Breast epithelium (tissue), 4 donors: ENCODE results near the gene KIF1A. TPM values are rescaled to one million over a fixed set of nuclear protein-coding genes. Genes with fewer than 3 reads are reported as not detected.

Experiments
- DNase-seq, 2 donors: peaks; one replicate each; pipeline ENCODE4 v3.0.0-alpha.2; 2019; ENCODE audit warnings: low spot score in 2 of 2
- H3K27ac ChIP-seq, 2 donors: fragments of 200-600 bp; sonication (generic) in 1 of 2; one replicate each; pipeline ENCODE4 v1.5.1; 2016 to 2019; ENCODE audit warnings: mild to moderate bottlenecking in 1 of 2
- H3K27me3 ChIP-seq, 2 donors: fragments of 200-600 bp; sonication (generic) in 1 of 2; one replicate each; pipeline versions ENCODE4 v1.5.1 to v1.6.0; 2017 to 2019; ENCODE audit warnings: control low read depth in 1 of 2, mild to moderate bottlenecking in 1 of 2
- H3K36me3 ChIP-seq: fragments of 200-600 bp; one replicate; pipeline ENCODE4 v1.5.1; 2019
- H3K4me1 ChIP-seq, 2 donors: fragments of 200-600 bp; sonication (generic); one replicate each; pipeline ENCODE4 v1.5.1; 2016 to 2019; ENCODE audit warnings: control low read depth in 1 of 2
- H3K4me3 ChIP-seq, 3 donors: fragments of 200-600 bp; sonication (generic); 1 replicate in 2 of 3; 2 replicates in 1 of 3; pipeline ENCODE4 v1.5.1; 2016 to 2019; ENCODE audit warnings: mild to moderate bottlenecking in 3 of 3, moderate library complexity in 2 of 3
- H3K9me3 ChIP-seq, 2 donors: fragments of 200-600 bp; sonication (generic) in 1 of 2; one replicate each; pipeline ENCODE4 v1.5.1; 2016 to 2019; ENCODE audit warnings: control low read depth in 1 of 2
- POLR2A ChIP-seq: fragments of 450-650 bp; IDR thresholded peaks from one replicate; pipeline ENCODE4 v1.6.1; 2016; ENCODE audit warnings: antibody characterized with exemption, mild to moderate bottlenecking, moderate library complexity
- POLR2AphosphoS5 ChIP-seq, 3 donors: sonication (generic); formaldehyde crosslinking; IDR thresholded peaks; one replicate each; pipeline ENCODE4 v1.6.1; 2017; ENCODE audit warnings: antibody characterized with exemption in 3 of 3
- intact Hi-C: fragments of 100-400 bp; cut with DNase I; formaldehyde crosslinking; loops from one replicate; pipeline ENCODE4 v1.15.1; 2023; ENCODE audit warnings: low total_unique reads
- total RNA-seq, 3 donors: library from RNA; depleted of rRNA; stranded (reverse); fragments of >200 nt; gene quantifications; one replicate each; pipeline ENCODE4 v1.1.0, GENCODE V29; 2016
- TF ChIP-seq, protein P1 (sequence below), 3 donors: fragments of 450-650 bp; IDR thresholded peaks; one replicate each; pipeline ENCODE4 v1.5.1; 2016 to 2017; ENCODE audit warnings: antibody characterized with exemption in 3 of 3, mild to moderate bottlenecking in 3 of 3, moderate library complexity in 3 of 3

Gene KIF1A
- total RNA-seq, 3 donors from 2014 or later = under 0.01 to 0.29 TPM; not detected in 1

DNA sequence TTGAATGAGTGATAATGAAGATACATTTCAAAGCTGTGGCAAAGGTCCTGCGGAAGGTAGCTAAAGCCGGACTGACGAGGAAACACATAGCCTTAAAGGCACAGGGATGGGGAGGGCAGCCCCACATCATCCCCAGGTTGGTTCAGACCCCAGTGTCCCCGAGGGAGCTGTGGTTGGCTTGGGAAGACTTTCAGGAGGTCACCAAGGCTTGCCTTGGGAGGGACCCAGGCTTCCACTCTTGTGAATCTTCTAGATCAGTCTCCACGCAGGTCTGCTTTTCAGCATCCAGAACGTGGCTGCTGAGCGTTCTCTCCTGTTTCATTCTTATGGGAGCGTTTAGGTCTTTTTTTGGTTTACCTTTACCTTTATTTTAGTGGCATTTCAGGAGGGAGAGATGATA, 16.8 kb downstream of the KIF1A start:
- H3K27me3 ChIP-seq = peaks cover 0 to 13% of the 10 kb centered on the region in 2 donors
- H3K4me3 ChIP-seq = no peak overlapping the region
- DNase-seq = no peak
- H3K4me1 ChIP-seq = no peaks in the 10 kb centered on the region
- H3K36me3 ChIP-seq = no peaks in the 10 kb centered on the region
- intact Hi-C loops = no loop called here
- peaks cover 0 to 7% of the 10 kb centered on the region in 2 donors for H3K9me3 ChIP-seq
- H3K27ac ChIP-seq = no peak overlapping the region
- TF ChIP-seq, protein P1, sequence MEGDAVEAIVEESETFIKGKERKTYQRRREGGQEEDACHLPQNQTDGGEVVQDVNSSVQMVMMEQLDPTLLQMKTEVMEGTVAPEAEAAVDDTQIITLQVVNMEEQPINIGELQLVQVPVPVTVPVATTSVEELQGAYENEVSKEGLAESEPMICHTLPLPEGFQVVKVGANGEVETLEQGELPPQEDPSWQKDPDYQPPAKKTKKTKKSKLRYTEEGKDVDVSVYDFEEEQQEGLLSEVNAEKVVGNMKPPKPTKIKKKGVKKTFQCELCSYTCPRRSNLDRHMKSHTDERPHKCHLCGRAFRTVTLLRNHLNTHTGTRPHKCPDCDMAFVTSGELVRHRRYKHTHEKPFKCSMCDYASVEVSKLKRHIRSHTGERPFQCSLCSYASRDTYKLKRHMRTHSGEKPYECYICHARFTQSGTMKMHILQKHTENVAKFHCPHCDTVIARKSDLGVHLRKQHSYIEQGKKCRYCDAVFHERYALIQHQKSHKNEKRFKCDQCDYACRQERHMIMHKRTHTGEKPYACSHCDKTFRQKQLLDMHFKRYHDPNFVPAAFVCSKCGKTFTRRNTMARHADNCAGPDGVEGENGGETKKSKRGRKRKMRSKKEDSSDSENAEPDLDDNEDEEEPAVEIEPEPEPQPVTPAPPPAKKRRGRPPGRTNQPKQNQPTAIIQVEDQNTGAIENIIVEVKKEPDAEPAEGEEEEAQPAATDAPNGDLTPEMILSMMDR (IDR thresholded peaks at IDR 0.05) = no peak
- TF ChIP-seq POLR2AphosphoS5 (IDR thresholded peaks at IDR 0.05) = no peak
- no peak for TF ChIP-seq POLR2A

DNA sequence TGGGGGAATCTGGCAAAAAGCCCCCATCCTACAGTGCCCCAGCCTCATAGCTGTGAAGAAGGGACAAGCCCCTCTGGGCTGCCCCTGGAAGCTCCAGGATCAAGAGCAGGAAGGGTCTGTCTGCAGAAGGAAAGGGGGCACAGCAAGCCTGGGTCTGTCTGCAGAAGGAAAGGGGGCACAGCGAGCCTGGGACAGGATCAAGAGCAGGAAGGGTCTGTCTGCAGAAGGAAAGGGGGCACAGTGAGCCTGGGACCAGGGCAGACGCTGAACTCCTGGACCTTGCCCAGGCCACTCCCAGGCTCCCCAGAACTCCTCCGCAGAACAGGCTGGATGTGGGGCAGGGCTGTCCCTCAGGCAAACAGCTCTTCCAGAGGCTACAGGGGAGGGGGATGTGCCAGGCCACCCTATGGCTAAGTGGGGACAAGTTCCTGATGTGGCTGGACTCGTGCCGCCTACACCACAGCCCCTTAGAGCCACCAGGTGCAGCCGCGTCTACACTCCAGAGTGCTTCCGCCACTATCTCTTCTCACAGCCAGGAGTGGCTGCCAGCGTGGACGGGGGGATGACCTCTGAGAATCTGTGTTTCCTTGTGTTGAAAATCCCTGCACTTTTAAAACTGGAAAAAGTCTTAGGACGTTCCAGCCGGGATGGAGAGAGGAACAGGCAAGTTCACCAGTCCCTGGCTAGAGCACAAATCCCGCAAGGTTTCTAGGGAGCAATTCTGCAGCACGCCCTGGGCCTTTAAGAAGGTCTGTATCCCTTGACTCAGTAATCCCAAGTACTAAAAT, 20.8 kb downstream of the KIF1A start:
- peak in 1 of 2 donors; percentile 30 for DNase-seq
- H3K4me3 ChIP-seq = no peak overlapping the region
- no peaks in the 10 kb centered on the region for H3K9me3 ChIP-seq
- TF ChIP-seq POLR2A (no peak), POLR2AphosphoS5 (IDR thresholded peaks at IDR 0.05) (no peak)
- TF ChIP-seq, protein P1 (IDR thresholded peaks at IDR 0.05) = no peak
- no peak overlapping the region for H3K27ac ChIP-seq
- H3K4me1 ChIP-seq = no peaks in the 10 kb centered on the region
- intact Hi-C loops = no loop called here
- peaks cover 0 to 33% of the 10 kb centered on the region in 2 donors for H3K27me3 ChIP-seq
- H3K36me3 ChIP-seq = no peaks in the 10 kb centered on the region

DNA sequence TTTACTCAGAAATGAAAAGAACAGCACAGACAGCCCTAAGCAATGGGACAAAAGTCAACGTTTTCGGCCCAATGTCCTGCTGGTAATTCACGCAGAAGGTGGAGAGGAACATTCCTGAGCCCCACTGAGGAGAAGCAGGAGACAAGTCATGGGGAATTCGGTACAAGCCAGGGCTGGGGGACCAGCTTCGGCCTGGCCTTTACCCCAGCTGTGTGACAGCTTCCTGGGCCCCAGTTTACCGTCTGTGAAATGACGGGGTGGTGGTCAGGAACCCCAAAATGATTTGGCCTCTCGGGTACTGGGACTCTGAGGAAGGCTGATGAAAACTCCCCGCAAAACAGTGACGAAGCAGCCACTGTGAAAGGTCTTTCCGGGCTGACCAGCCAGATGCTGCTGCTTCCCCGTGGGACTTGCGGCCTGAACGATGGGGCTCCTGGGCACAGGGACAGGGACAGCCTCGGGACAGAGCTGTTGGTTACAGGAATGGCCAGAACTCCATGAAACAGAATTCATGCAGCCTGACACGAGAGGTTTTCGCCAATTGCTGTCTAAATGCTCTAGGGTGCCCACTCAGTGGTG, 21.6 kb downstream of the KIF1A start:
- intact Hi-C loops = no loop called here
- Histone ChIP-seq H3K27me3 (peaks cover 0 to 33% of the 10 kb centered on the region in 2 donors), H3K9me3 (no peaks in the 10 kb centered on the region), H3K4me3 (no peak overlapping the region), H3K4me1 (no peaks in the 10 kb centered on the region), H3K36me3 (no peaks in the 10 kb centered on the region), H3K27ac (no peak overlapping the region)
- TF ChIP-seq POLR2A (no peak), POLR2AphosphoS5 (IDR thresholded peaks at IDR 0.05) (no peak)
- TF ChIP-seq, protein P1 (IDR thresholded peaks at IDR 0.05) = no peak
- DNase-seq = peak in 1 of 2 donors; percentile 24

DNA sequence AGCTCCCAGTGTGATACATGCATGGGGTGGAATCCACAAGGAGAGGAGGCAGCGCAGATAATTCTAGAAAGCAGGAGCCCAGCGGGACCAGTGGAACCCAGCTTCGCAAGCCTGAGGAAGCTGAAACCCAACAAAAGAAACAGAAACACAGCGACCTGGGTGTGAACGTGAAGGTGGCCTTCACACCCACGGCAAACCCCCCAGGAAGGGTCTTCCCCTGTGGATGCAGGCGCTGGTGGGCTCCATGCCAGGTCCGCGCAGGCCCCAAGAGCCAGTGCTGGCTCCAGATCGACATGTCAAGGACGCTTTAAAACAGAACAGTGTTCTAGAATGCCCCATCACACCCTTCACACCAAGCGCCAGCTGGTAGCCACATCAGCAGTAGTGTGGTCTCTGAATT, 22.1 kb downstream of the KIF1A start:
- peaks cover 0 to 33% of the 10 kb centered on the region in 2 donors for H3K27me3 ChIP-seq
- H3K9me3 ChIP-seq = no peaks in the 10 kb centered on the region
- intact Hi-C loops = no loop called here
- TF ChIP-seq POLR2AphosphoS5 (IDR thresholded peaks at IDR 0.05) (no peak), POLR2A (no peak)
- TF ChIP-seq, protein P1 (IDR thresholded peaks at IDR 0.05) = no peak
- H3K4me3 ChIP-seq = no peak overlapping the region
- no peaks in the 10 kb centered on the region for H3K4me1 ChIP-seq
- no peaks in the 10 kb centered on the region for H3K36me3 ChIP-seq
- no peak for DNase-seq
- no peak overlapping the region for H3K27ac ChIP-seq

DNA sequence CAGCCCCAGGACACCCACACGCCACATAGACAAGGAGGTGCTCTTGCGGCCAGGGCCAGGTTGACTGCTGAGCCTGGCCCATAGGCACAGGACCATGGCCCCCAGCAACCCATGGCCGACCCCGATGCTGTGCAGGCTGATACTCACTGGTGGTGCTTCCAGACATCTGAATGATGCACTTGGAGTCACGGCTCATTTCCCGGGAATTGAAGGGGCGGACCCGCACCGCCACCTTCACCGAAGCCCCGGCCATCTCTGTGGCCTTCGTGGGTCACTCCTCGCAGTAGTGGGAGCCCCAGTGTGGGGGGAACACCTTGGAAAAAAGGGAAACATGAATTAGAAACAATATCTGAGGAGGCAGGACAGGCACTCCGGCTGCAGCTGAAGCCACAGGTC, 22.5 kb downstream of the KIF1A start:
- Histone ChIP-seq H3K27ac (no peak overlapping the region), H3K9me3 (no peaks in the 10 kb centered on the region), H3K4me3 (no peak overlapping the region), H3K4me1 (no peaks in the 10 kb centered on the region), H3K27me3 (peaks cover 0 to 33% of the 10 kb centered on the region in 2 donors), H3K36me3 (no peaks in the 10 kb centered on the region)
- intact Hi-C loops = no loop called here
- TF ChIP-seq, protein P1 (IDR thresholded peaks at IDR 0.05) = no peak
- TF ChIP-seq POLR2A (no peak), POLR2AphosphoS5 (IDR thresholded peaks at IDR 0.05) (no peak)
- DNase-seq = no peak
